Trophoblast cell (in vitro differentiated cells and primary cell): ENCODE measurements around the gene PPARG.

ENCODE experiments used
- DNase-seq, 2 donors: peaks; one replicate each; pipeline ENCODE4 v3.0.0-alpha.2; 2016
- H2AFZ ChIP-seq: 2 replicates; pipeline ENCODE4 v1.6.1; 2013; ENCODE audit warnings: low read length, moderate library complexity, mild to moderate bottlenecking; ENCODE audit not compliant: insufficient read depth, poor library complexity
- H2AK5ac ChIP-seq: 2 replicates; pipeline ENCODE4 v1.6.1; 2013; ENCODE audit warnings: mild to moderate bottlenecking, low read length
- H2BK120ac ChIP-seq: 2 replicates; pipeline ENCODE4 v1.6.1; 2013; ENCODE audit warnings: low read length, mild to moderate bottlenecking, moderate library complexity; ENCODE audit not compliant: insufficient read depth, poor library complexity
- H2BK12ac ChIP-seq: 2 replicates; pipeline ENCODE4 v1.6.1; 2013; ENCODE audit warnings: mild to moderate bottlenecking, low read length, moderate library complexity
- H2BK5ac ChIP-seq: 2 replicates; pipeline ENCODE4 v1.6.1; 2013; ENCODE audit warnings: low read length, low read depth, moderate library complexity, mild to moderate bottlenecking; ENCODE audit not compliant: poor library complexity
- H3K14ac ChIP-seq: 2 replicates; pipeline ENCODE4 v1.6.1; 2013; ENCODE audit warnings: mild to moderate bottlenecking, low read length
- H3K18ac ChIP-seq: 2 replicates; pipeline ENCODE4 v1.6.1; 2013; ENCODE audit warnings: mild to moderate bottlenecking, low read length
- H3K23ac ChIP-seq: 2 replicates; pipeline ENCODE4 v1.6.1; 2013; ENCODE audit warnings: low read length
- H3K27ac ChIP-seq: 2 replicates; pipeline ENCODE4 v1.5.1; 2013; ENCODE audit warnings: low read depth, mild to moderate bottlenecking, inconsistent platforms, low read length, moderate library complexity
- H3K27me3 ChIP-seq: 2 replicates; pipeline ENCODE4 v1.6.1; 2013; ENCODE audit warnings: inconsistent platforms, mild to moderate bottlenecking, low read length, moderate library complexity; ENCODE audit not compliant: insufficient read depth
- H3K36me3 ChIP-seq, 2 experiments: 1 replicate in 1 of 2; 2 replicates in 1 of 2; pipeline ENCODE4 v1.6.1; 2013; ENCODE audit warnings: low read length in 2 of 2, mild to moderate bottlenecking in 2 of 2, moderate library complexity in 1 of 2; ENCODE audit not compliant: insufficient read depth in 2 of 2, control insufficient read depth in 1 of 2
- H3K4ac ChIP-seq: 2 replicates; pipeline ENCODE4 v1.6.1; 2013; ENCODE audit warnings: low read depth, mild to moderate bottlenecking, low read length, moderate library complexity
- H3K4me1 ChIP-seq, 2 experiments: 1 replicate in 1 of 2; 2 replicates in 1 of 2; pipeline ENCODE4 v1.6.1; 2013; ENCODE audit warnings: low read length in 2 of 2, mild to moderate bottlenecking in 2 of 2, moderate library complexity in 1 of 2; ENCODE audit not compliant: insufficient read depth in 2 of 2, control insufficient read depth in 1 of 2
- H3K4me2 ChIP-seq: 2 replicates; pipeline ENCODE4 v1.6.1; 2013; ENCODE audit warnings: inconsistent platforms, mild to moderate bottlenecking, low read length, moderate library complexity
- H3K4me3 ChIP-seq: 2 replicates; pipeline ENCODE4 v1.5.1; 2013; ENCODE audit warnings: mild to moderate bottlenecking, low read depth, low read length, inconsistent platforms
- H3K79me1 ChIP-seq: one replicate; pipeline ENCODE4 v1.6.1; 2013; ENCODE audit warnings: low read length
- H3K79me2 ChIP-seq: 2 replicates; pipeline ENCODE4 v1.6.1; 2013; ENCODE audit warnings: low read length, mild to moderate bottlenecking; ENCODE audit not compliant: control insufficient read depth, insufficient read depth, poor library complexity
- H3K9ac ChIP-seq: 2 replicates; pipeline ENCODE4 v1.6.1; 2013; ENCODE audit warnings: mild to moderate bottlenecking, low read length
- H3K9me3 ChIP-seq: 2 replicates; pipeline ENCODE4 v1.6.1; 2013; ENCODE audit warnings: low read depth, mild to moderate bottlenecking, control low read depth, inconsistent platforms, low read length; ENCODE audit not compliant: insufficient read depth
- H4K12ac ChIP-seq: 2 replicates; pipeline ENCODE4 v1.6.1; 2013; ENCODE audit warnings: low read depth, mild to moderate bottlenecking, low read length, moderate library complexity
- H4K8ac ChIP-seq: 2 replicates; pipeline ENCODE4 v1.6.1; 2013; ENCODE audit warnings: low read depth, mild to moderate bottlenecking, low read length, moderate library complexity
- H4K91ac ChIP-seq: one replicate; pipeline ENCODE4 v1.6.1; 2013; ENCODE audit warnings: low read depth, mild to moderate bottlenecking, low read length, moderate library complexity
- WGBS: extraction: QIAGEN DNeasy Blood & Tissue Kit; methylation state at CpG from one replicate; pipeline ENCODE4 v1.1.7; 2013; ENCODE audit warnings: missing lambda C conversion rate; ENCODE audit not compliant: insufficient read length, insufficient coverage; ENCODE audit errors: extremely low coverage; 5-methylcytosine and 5-hydroxymethylcytosine counted together

The PPARG gene

GRCh38 chr3:12292770-12293169 lies 3.9 kb downstream of the PPARG start:
- WGBS: no CpG with 5 or more reads among the region's 9 CpGs
- Histone ChIP-seq H3K79me2 (peaks cover 14% of the 10 kb centered on the region), H4K8ac (no peak overlapping the region), H3K27me3 (no peaks in the 10 kb centered on the region), H2AK5ac (no peak overlapping the region), H3K4me2 (peak overlapping the region; percentile 1), H3K14ac (no peak overlapping the region), H3K23ac (peak overlapping the region; percentile 46), H2BK12ac (no peak overlapping the region), H2BK120ac (no peak overlapping the region), H4K12ac (no peak overlapping the region), H4K91ac (no peak overlapping the region), H3K9me3 (peaks cover 3% of the 10 kb centered on the region), H3K79me1 (peaks cover 12% of the 10 kb centered on the region), H3K18ac (no peak overlapping the region), H2AFZ (no peak overlapping the region), H3K4ac (peak overlapping the region; percentile 90), H3K36me3 (no peaks in the 10 kb centered on the region), H3K4me1 (peaks cover 2 to 6% of the 10 kb centered on the region in 2 experiments), H3K27ac (no peak overlapping the region), H2BK5ac (no peak overlapping the region), H3K4me3 (no peak overlapping the region), H3K9ac (no peak overlapping the region)
- no peak for DNase-seq

GRCh38 chr3:12294885-12295580 lies 6.2 kb downstream of the PPARG start:
- H3K79me2 ChIP-seq: peaks cover 4% of the 10 kb centered on the region
- peaks cover 3% of the 10 kb centered on the region for H3K9me3 ChIP-seq
- WGBS: no CpG with 5 or more reads among the region's 6 CpGs
- no peak overlapping the region for H3K14ac ChIP-seq
- H4K91ac ChIP-seq: no peak overlapping the region
- no peaks in the 10 kb centered on the region for H3K27me3 ChIP-seq
- H3K4me3 ChIP-seq: no peak overlapping the region
- peaks cover 5 to 11% of the 10 kb centered on the region in 2 experiments for H3K4me1 ChIP-seq
- H3K79me1 ChIP-seq: peaks cover 5% of the 10 kb centered on the region
- no peak overlapping the region for H3K18ac ChIP-seq
- H4K12ac ChIP-seq: no peak overlapping the region
- no peak overlapping the region for H2AK5ac ChIP-seq
- H2BK5ac ChIP-seq: no peak overlapping the region
- no peak overlapping the region for H3K27ac ChIP-seq
- DNase-seq: peak; percentile 77 to 90
- no peak overlapping the region for H3K9ac ChIP-seq
- no peak overlapping the region for H3K23ac ChIP-seq
- H3K4ac ChIP-seq: no peak overlapping the region
- no peak overlapping the region for H2AFZ ChIP-seq
- no peak overlapping the region for H3K4me2 ChIP-seq
- no peak overlapping the region for H2BK12ac ChIP-seq
- no peak overlapping the region for H2BK120ac ChIP-seq
- H4K8ac ChIP-seq: no peak overlapping the region
- no peaks in the 10 kb centered on the region for H3K36me3 ChIP-seq

- Histone ChIP-seq H2BK120ac (no peak overlapping the region), H4K8ac (no peak overlapping the region)
- no CpG with 5 or more reads among the region's 4 CpGs for WGBS
Measured at GRCh38 chr3:12296511-12296910, 7.6 kb downstream of the PPARG start.

GRCh38 chr3:12299026-12299425 lies 10.2 kb downstream of the PPARG start:
- peak overlapping the region; percentile 54 for H2BK12ac ChIP-seq
- no peak overlapping the region for H3K9ac ChIP-seq
- H3K9me3 ChIP-seq: no peaks in the 10 kb centered on the region
- H3K79me2 ChIP-seq: no peaks in the 10 kb centered on the region
- H2BK120ac ChIP-seq: peak overlapping the region; percentile 33
- peak overlapping the region; percentile 75 for H3K4ac ChIP-seq
- H3K4me1 ChIP-seq: peaks cover 8 to 18% of the 10 kb centered on the region in 2 experiments
- H3K79me1 ChIP-seq: peaks cover 13% of the 10 kb centered on the region
- H4K8ac ChIP-seq: peak overlapping the region; percentile 16
- H3K36me3 ChIP-seq: no peaks in the 10 kb centered on the region
- H3K27me3 ChIP-seq: no peaks in the 10 kb centered on the region
- no peak overlapping the region for H4K12ac ChIP-seq
- H3K4me2 ChIP-seq: no peak overlapping the region
- peak overlapping the region; percentile 39 for H2BK5ac ChIP-seq
- H3K23ac ChIP-seq: no peak overlapping the region
- no peak overlapping the region for H4K91ac ChIP-seq
- no peak overlapping the region for H3K14ac ChIP-seq
- no peak overlapping the region for H2AK5ac ChIP-seq
- no peak overlapping the region for H2AFZ ChIP-seq
- no peak overlapping the region for H3K18ac ChIP-seq
- no CpG with 5 or more reads among the region's 8 CpGs for WGBS
- peak overlapping the region; percentile 58 for H3K27ac ChIP-seq
- H3K4me3 ChIP-seq: no peak overlapping the region
- peak; percentile 38 to 77 for DNase-seq

More at GRCh38 chr3:12296511-12296910, 7.6 kb downstream of the PPARG start:
- Histone ChIP-seq H3K23ac (no peak overlapping the region), H4K12ac (no peak overlapping the region), H3K4ac (peak overlapping the region; percentile 40), H3K14ac (no peak overlapping the region), H3K4me2 (no peak overlapping the region), H3K9me3 (peaks cover 3% of the 10 kb centered on the region), H3K79me2 (peaks cover 4% of the 10 kb centered on the region), H2BK5ac (peak overlapping the region; percentile 21), H2AK5ac (peak overlapping the region; percentile 93), H2AFZ (no peak overlapping the region), H3K4me1 (peaks cover 7 to 15% of the 10 kb centered on the region in 2 experiments), H3K36me3 (no peaks in the 10 kb centered on the region), H3K4me3 (no peak overlapping the region), H3K9ac (no peak overlapping the region), H2BK12ac (no peak overlapping the region), H3K18ac (no peak overlapping the region), H3K27me3 (no peaks in the 10 kb centered on the region), H3K79me1 (peaks cover 8% of the 10 kb centered on the region), H4K91ac (no peak overlapping the region), H3K27ac (no peak overlapping the region)
- peak in 1 of 2 donors; percentile 49 for DNase-seq
